DOHH2 (cell line): ENCODE measurements around the gene MYCN.
"Not testable (repeated sequence)": the region's sequence is repeated elsewhere in the genome, so short reads cannot be mapped to it uniquely, and the experiment has no call there.

Experiments used
- H3F3A ChIP-seq: fragments of 200-600 bp; sonication (generic), shearing (Covaris generic); 2 replicates; pipeline ENCODE4 v1.6.0; 2016; ENCODE audit warnings: antibody characterized with exemption, mild to moderate bottlenecking; ENCODE audit not compliant: control insufficient read depth, insufficient read depth
- H3K27ac ChIP-seq: fragments of 200-600 bp; sonication (generic); 2 replicates; pipeline ENCODE4 v1.5.1; 2014; ENCODE audit warnings: low read depth, mild to moderate bottlenecking, low read length, moderate library complexity
- H3K27me3 ChIP-seq: fragments of 200-600 bp; sonication (generic); 2 replicates; pipeline ENCODE4 v1.6.1; 2014; ENCODE audit warnings: mild to moderate bottlenecking, low read length, mixed read lengths; ENCODE audit not compliant: control insufficient read depth
- H3K36me3 ChIP-seq: fragments of 200-600 bp; sonication (generic); 2 replicates; pipeline ENCODE4 v1.6.1; 2014; ENCODE audit warnings: mild to moderate bottlenecking, low read length, moderate library complexity, mixed read lengths; ENCODE audit not compliant: control insufficient read depth
- H3K4me1 ChIP-seq: fragments of 200-600 bp; sonication (generic); 2 replicates; pipeline ENCODE4 v1.6.1; 2014; ENCODE audit warnings: mild to moderate bottlenecking, low read length, mixed read lengths; ENCODE audit not compliant: control insufficient read depth
- H3K4me2 ChIP-seq: fragments of 200-600 bp; sonication (generic); 2 replicates; pipeline ENCODE4 v1.6.0; 2014; ENCODE audit warnings: mild to moderate bottlenecking, low read length, moderate library complexity
- H3K4me3 ChIP-seq: fragments of 200-600 bp; sonication (generic); 2 replicates; pipeline ENCODE4 v1.5.1; 2014; ENCODE audit warnings: mild to moderate bottlenecking, low read length, mixed read lengths
- H3K79me2 ChIP-seq: fragments of 200-600 bp; sonication (generic); 2 replicates; pipeline ENCODE4 v1.6.1; 2014; ENCODE audit warnings: mild to moderate bottlenecking, low read length, mixed read lengths; ENCODE audit not compliant: control insufficient read depth
- H3K9me2 ChIP-seq: fragments of 200-600 bp; sonication (generic); replicated peaks from 2 replicates; pipeline ENCODE4 v1.6.1; 2014; ENCODE audit warnings: mild to moderate bottlenecking, low read length, mixed read lengths; ENCODE audit not compliant: control insufficient read depth
- H3K9me3 ChIP-seq: fragments of 200-600 bp; sonication (generic); 2 replicates; pipeline ENCODE4 v1.6.1; 2014; ENCODE audit warnings: antibody characterized with exemption, low read length, mixed read lengths; ENCODE audit not compliant: control insufficient read depth, insufficient read depth
- H4K20me1 ChIP-seq: fragments of 200-600 bp; sonication (generic); 2 replicates; pipeline ENCODE4 v1.6.0; 2014; ENCODE audit warnings: low read depth, mild to moderate bottlenecking, antibody characterized with exemption, low read length, moderate library complexity; ENCODE audit not compliant: control insufficient read depth, insufficient read depth
- CTCF ChIP-seq: fragments of 200-600 bp; sonication (generic); IDR thresholded peaks from one replicate; pipeline ENCODE4 v1.5.1; 2014; ENCODE audit warnings: antibody characterized with exemption, mild to moderate bottlenecking, low read depth, low read length; ENCODE audit not compliant: poor library complexity, severe bottlenecking
- EZH2phosphoT487 ChIP-seq: fragments of 200-600 bp; sonication (generic); IDR thresholded peaks from 2 replicates; pipeline ENCODE4 v1.6.1; 2017; ENCODE audit warnings: borderline replicate concordance, mild to moderate bottlenecking, antibody characterized with exemption, low read length, moderate library complexity, mixed read lengths

The MYCN gene

DNA sequence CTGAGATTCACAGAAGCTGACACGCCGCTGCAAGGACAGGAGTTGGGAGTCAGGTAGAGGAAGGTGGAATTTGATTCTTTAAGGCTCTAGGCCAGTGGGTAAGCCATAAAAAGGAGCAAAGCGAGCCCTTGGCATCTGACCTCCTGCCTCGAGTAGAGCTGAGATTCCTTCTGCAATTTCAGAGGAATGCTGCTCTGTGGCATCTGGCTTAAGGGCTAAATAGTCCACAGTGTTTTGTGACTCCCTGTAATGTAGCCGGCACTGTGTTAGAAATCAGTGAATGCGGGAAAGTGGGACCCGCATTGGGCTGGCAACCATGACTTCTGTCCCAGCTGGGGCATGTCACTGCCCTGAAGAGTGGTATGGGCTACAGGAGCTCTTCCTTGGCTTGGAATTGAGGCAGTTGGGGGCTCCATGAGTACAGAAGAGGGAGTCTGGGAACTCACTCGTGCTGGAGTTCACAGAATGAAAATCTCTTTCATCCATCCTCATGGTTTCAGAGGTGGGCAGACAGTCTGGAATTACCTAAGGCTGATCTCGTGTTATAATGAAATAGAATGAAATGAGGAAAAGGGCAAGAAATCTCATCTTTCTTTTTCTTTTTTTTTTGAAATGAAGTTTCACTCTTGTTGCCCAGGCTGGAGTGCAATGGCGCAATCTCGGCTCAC, 12.7 kb upstream of the MYCN start:
- Histone ChIP-seq H3K27ac (no peak overlapping the region), H3K9me3 (no peaks in the 10 kb centered on the region), H3K36me3 (no peaks in the 10 kb centered on the region), H3K4me2 (no peak overlapping the region), H3K4me3 (no peak overlapping the region), H4K20me1 (no peaks in the 10 kb centered on the region), H3F3A (no peaks in the 10 kb centered on the region), H3K27me3 (no peaks in the 10 kb centered on the region), H3K4me1 (no peaks in the 10 kb centered on the region), H3K9me2 (no peaks in the 10 kb centered on the region), H3K79me2 (no peaks in the 10 kb centered on the region)
- TF ChIP-seq CTCF = no peak
- no peak for TF ChIP-seq EZH2phosphoT487

DNA sequence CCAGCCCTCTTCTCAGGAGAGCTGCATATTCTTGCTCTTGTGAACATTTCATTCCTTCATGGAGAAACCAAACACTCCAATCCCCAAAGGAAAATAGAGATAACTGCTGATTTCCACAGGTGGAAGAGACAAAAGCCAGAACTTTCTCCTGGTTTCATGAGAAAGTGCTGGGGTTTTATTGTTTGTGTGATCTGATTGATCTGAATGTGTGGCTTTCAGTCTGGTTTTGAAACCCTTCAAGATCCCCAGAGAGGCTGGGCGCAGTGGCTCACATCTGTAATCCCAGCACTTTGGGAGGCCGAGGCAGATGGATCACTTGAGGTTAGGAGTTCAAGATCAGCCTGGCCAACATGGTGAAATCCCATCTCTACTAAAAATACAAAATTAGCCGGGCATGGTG, 11.3 kb upstream of the MYCN start:
- H4K20me1 ChIP-seq, H3F3A ChIP-seq, H3K4me1 ChIP-seq, H3K9me2 ChIP-seq, H3K79me2 ChIP-seq, H3K27me3 ChIP-seq, H3K4me3 ChIP-seq, H3K4me2 ChIP-seq, H3K9me3 ChIP-seq, H3K36me3 ChIP-seq, H3K27ac ChIP-seq: not testable (repeated sequence)

DNA sequence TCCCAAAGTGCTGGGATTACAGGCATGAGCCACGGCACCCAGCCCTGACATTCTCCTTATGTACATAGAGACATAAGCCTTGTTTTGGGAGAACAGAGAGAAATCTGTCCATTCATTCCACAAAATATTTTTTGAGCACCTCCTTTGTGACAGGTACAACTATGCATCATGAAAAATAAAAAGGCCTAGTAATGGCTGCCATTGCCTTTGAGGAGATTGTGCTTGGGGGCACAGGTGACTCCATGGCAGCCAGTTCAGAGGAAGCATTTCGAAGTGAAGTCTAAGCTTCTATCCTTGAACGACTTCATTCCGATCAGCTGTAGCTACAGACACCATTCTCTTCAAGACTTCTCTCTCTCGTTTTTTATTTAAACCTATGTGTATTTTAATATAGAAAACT, 10.5 kb upstream of the MYCN start:
- Histone ChIP-seq H4K20me1 (no peaks in the 10 kb centered on the region), H3K79me2 (no peaks in the 10 kb centered on the region), H3K4me2 (no peak overlapping the region), H3K4me1 (no peaks in the 10 kb centered on the region), H3K9me3 (no peaks in the 10 kb centered on the region), H3K4me3 (no peak overlapping the region), H3K27me3 (no peaks in the 10 kb centered on the region), H3F3A (no peaks in the 10 kb centered on the region), H3K36me3 (no peaks in the 10 kb centered on the region), H3K9me2 (no peaks in the 10 kb centered on the region), H3K27ac (no peak overlapping the region)
- TF ChIP-seq CTCF (no peak), EZH2phosphoT487 (no peak)

GRCh38 chr2:15930589-15931318, 9.6 kb upstream of the MYCN start:
- TF ChIP-seq CTCF = no peak
- no peak for TF ChIP-seq EZH2phosphoT487
- no peak overlapping the region for H3K27ac ChIP-seq

More at GRCh38 chr2:15930589-15931318, 9.6 kb upstream of the MYCN start:
- Histone ChIP-seq H3K9me2 (no peaks in the 10 kb centered on the region), H3K9me3 (no peaks in the 10 kb centered on the region), H3K27me3 (no peaks in the 10 kb centered on the region), H4K20me1 (no peaks in the 10 kb centered on the region), H3K79me2 (no peaks in the 10 kb centered on the region), H3F3A (no peaks in the 10 kb centered on the region), H3K4me3 (no peak overlapping the region), H3K4me2 (no peak overlapping the region), H3K4me1 (no peaks in the 10 kb centered on the region), H3K36me3 (no peaks in the 10 kb centered on the region)
